Retina (tissue), 1 donor: Measurements from ENCODE around the gene VAMP8.
A peak's percentile ranks its signal among the peaks of the same experiment; 100 is the strongest.
"Not testable (repeated sequence)": the region's sequence is repeated elsewhere in the genome, so short reads cannot be mapped to it uniquely, and the experiment has no call there.

Experiments used
- DNase-seq: peaks from one replicate; pipeline ENCODE4 v3.0.0-alpha.2; 2016

VAMP8 gene

DNA sequence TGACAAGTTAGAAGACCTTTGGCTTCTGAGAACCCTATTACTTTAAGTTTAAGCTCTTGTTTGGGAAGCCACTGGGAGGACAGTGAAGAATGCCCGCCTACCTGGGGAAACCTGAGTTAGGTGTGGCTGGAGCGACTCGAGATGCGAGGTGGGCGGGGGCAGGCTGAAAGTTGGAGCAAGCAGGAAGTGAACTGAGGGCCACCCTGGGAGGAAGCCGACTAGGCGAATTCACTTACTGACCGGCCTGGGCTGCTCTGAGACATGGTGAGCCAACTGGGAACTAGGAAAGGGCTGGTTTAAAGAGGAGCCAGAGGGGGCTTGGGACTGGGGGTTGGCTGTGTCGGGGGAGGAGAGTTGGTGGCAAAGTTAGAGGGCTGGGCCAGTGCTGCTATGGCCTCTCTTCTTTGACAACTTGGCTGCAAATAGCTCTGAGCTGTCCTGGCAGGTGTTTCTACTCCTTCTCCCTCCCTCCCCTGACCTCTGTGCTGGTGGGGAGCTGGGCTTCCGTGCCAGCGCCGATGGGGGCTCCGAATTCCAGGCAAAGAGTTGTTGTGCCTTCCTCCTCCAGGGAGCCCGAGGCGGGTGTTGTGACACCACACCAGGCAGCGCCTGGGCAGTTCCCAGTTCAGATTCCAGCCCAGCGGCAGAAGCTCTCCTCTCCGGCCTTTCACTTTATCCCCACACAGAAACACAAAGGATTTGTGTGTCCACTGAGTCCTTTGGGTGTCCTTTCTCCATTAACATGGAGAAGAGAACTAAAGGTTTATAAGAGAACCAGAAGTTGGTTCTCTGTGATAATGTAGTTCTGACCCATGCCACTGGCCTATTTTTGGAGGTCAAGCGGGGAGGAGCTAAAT is at the start of gene VAMP8:
Gene VAMP8 (plus strand): TSS at position 201 of the 857 bp plus-strand sequence. CDS start 61 bp downstream, at position 262.
- DNase-seq, result peak; percentile 35

DNA sequence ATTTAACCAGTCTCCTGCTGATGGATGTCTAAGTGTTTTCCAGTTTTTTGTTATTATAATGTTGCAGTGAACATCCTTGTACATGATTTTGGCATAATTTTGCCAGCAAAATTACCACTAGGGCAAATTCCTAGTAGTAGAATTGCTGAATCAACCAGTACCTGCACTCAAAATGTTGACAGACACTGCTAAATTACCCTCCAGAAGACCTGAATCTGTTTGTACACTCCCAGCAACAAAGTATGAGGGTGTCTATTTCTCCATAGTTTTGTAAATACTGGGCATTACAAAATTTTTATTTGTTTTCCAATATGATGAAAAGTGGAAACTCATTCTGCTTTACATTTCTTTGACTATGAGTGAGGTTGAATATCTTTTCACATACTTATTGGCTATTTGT is 49.6 kb upstream of the VAMP8 start:
- DNase-seq, result no peak

DNA sequence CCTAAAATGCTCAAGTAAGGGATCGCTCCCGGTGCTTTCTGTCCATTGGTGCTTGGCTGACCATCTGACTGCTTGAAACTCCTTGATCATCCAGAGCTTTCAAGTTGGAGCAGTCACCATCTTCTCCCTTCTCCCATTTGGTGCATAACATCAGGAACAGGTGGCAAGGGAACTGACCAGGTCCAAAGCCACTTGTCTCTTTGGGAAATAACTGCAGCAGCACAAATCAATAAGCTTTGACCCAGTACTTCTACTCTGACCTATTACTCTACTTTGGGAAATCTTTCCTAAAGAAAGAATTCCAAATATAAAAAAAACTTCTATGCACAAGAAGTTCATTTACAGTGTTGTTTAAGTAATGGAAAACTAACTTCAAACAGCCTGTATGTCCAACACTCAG is 49.0 kb upstream of the VAMP8 start:
- DNase-seq, result no peak

DNA sequence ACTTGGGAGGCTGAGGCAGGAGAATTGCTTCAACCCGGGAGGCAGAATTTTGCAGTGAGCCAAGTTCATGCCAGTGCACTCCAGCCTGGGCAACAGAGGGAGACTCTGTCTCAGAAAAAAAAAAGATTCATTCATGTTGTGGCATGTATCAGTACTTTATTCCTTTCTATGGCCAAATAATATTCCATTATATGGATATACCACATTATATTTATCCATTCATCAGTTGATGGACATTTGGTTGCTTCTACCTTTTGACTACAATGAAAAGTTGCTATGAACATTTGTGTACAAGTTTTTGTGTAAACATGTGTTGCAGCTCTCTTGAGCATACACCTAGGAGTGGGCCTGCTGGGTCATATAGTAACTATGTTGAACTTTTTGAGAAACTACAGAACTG is 47.6 kb upstream of the VAMP8 start:
- no peak for DNase-seq

DNA sequence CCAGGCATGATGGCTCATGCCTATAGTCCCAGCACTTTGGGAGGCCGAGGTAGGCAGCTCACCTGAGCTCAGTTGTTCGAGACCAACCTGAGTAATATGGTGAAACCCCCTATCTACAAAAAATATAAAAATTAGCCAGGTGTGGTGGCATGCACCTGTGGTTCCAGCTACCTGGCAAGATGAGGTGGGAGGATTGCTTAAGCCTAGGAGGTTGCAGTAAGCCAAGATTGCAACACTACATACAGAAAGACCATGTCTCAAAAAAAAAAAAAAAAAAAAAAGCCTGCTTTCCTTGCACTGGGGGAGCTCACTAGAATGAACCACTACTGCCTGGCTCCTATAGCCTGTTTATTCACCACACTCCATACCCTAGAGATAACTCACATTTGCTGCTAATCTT is 45.8 kb upstream of the VAMP8 start:
- DNase-seq, result no peak

DNA sequence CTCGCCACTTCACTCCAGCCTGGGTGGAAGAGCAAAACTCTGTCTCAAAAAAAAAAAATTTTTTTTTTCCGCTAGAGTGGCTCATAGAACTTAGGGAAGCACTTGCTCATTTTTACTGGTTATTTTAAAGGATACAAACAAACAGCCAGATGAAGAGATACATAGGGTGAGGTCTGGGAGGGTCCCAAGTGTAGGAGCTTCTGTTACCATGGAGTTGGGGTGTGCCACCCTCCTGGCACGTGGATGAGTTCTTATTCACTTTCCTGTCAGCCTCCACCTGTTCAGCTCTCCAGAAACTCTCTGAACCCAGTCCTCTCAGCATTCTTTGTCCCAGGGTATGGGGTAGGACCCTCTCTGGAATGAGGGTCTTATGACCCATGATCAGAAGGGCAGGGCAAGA is 43.3 kb upstream of the VAMP8 start:
- no peak for DNase-seq

DNA sequence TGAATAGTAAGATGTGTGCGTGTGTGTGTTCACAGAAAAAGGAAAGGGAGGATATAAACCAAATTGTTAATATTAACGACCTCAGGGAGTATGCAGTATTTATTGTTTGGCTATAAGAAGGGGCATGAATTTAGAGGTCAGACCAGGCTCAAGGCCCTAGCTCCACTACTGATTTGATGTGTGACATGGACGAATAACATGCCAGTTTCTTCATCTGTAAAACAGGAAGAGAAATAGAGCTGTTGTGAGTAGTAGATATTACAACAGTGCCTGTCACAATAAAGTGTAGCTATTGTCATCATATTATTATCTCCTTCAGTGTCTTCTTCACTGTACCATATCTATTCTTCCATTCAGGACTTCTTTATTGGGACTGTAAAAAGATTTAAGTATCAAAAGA is 42.5 kb upstream of the VAMP8 start:
- no peak for DNase-seq

DNA sequence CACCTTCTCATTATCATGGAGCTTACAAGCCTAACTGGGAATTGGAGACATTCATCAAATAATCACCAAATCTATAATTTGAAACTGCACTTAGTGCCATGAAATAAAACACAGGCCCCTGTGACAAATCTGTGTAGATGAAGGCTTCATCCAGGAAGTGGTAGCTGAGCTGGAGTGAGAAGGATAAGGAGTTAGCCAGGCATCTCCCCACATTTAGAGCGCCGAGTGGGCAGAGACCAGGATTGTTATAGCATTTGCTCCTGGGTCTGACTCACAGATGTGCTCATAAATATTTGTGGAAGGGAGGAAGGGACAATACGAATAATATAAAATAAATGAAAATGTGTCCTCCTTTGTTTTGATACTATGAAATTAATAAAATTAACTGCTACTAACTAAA is 40.9 kb upstream of the VAMP8 start:
- DNase-seq, result no peak

DNA sequence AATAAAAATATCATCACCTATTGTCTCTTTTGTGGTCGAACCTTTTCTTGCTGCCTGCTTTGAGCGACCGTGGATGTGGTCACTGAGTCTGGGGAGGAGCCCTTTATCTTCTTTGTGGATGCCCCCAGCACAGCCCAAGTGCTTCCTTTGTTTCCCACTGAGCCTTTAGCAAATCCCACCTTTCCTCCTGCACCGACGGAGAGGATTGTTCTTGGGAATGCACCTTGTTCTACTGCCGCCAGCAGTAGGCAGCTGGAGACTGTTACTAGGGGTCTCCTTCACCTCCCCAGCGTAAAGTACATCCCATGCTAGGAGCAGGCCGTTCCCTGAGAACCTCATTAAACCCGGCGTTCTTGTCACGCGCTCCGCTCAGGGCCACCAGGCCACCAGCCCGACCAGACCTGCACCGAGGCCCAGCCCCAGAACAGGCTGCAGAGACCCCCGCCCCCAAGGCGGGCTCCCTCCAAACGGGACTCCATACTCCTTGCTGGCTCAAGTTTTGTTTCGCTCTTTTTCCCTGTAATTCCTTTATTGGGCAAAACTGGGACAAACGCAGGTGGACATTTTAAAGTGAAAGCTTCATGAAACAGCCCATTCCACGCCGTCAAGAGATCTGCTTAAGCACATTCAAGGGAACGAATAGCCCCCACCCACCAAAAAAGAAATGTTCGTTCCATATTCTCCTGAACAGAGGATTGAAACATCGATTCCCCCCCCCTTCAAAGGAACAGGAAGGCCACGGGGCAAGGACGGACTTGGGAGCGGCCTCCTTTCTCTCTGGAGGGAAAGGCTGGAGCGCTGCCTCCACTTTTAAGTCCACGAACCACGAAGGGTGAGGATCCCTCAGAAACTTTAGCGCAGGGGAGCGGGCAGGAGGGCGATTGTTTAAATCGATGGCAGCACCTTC is 39.5 kb upstream of the VAMP8 start:
- DNase-seq, result peak; percentile 87

DNA sequence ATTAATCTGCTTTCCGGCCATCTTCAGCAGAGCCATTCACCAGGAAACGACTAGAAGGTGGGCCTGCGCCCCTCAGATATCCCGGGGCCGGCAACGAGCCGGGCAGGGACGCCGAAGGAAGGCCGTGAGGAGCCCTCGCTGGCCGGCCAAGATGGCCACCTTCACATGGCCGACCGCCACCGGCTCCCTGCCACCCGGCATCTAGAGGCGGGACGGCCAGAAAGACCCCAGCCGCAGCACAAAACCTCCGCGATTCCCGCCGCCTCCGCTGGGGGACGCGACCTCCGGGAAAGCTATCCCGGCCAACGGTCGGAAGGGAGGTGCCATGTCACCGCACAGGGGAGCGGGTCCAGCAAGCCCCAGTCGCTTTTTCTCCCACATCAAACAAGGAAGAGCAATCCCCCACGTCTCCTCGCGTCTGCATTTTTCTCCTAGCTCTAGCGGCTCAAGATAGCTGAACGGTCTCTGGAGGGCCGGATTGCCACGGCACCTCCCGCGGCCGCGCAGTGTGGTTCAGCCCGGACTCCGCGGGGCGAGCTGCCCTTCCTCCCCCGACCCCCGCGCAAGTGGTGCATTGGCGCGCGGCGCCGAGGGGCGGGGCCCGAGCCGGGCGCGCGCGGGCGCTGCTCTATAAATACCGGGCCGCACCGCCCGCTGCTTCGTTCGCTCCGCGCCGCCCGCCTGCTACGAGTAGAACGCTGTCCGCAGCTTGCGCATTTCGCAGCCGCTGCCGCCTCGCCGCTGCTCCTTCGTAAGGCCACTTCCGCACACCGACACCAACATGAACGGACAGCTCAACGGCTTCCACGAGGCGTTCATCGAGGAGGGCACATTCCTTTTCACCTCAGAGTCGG is 38.7 kb upstream of the VAMP8 start, which contains the start of gene MAT2A:
Gene MAT2A (plus strand): TSS at position 662 of the 854 bp plus-strand sequence. CDS start 120 bp downstream, at position 782.
- peak; percentile 100 for DNase-seq

DNA sequence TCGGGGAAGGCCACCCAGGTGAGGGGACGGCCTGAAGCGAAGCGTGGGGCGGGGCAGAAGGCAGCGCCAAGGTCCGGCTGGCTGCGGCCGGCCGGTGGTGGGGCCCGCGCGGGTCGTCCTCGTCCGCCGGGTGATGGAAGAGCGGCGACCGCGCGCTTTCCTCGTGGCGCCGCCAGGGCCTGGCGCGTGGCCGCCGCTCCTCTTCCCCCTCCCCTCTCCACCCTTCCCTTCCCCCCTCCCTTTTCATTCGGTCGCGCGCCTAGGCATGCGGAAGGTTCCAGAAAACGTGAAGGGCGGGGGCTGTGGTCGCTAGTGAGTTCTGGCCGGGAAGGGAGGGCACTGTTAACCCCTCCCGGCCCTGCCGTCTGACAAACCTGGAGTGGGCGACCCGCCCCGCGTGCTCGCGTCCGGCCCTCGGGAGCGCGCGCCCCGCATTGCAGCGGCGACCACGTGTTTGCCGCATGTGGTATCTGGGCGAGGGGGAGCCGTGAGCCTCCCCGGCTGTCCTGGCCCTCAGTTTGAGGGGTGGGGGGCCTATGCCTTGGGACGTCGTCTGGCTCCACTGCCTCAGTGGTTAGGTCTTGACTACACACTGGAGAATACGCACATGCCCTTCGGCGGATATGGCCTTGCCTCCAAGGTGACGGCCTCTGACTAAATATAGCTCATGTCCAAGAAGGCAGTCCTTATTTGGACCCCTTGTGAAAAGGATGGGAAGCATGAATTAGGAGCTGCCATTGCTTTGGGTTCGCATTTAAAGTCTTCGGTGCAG is 37.8 kb upstream of the VAMP8 start:
- peak; percentile 89 for DNase-seq

DNA sequence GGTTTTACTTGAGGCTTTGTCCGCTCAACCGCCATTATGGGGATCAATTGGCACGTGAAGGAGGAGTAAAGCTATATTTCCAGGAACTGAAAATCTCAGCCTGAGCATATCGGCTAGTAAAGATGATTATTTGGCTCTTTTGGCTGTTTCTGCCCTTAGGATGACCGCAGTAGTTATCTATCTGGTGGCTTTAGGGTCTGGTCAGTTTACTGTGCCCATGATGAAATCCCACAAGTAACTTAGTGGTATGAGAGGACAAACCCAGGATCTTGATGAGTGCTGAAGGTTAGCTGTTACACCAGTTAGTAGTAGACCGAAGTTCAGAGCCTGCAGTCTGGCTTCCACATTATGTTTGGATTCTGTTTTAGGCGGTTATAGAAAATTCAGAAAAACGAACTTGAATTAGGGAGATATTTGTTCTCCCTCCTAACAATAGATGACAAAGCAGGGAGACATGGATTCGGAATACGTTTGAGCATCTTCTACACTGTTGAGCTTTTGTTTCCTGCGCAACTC is 37.2 kb upstream of the VAMP8 start:
- no peak for DNase-seq

DNA sequence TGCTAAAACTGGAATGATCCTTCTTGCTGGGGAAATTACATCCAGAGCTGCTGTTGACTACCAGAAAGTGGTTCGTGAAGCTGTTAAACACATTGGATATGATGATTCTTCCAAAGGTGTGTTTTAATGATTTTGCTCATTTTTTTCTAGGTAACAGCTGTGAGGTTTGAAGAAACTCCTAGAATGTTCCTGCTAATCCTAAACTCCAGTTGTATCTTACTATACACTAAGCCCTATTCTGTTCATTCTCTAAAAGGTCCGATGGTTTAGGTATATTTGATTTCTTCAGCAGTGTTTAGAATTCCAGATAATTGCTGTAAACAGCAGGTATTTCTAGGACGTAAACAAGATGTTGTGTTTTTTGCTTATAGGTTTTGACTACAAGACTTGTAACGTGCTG is 36.1 kb upstream of the VAMP8 start:
- no peak for DNase-seq

DNA sequence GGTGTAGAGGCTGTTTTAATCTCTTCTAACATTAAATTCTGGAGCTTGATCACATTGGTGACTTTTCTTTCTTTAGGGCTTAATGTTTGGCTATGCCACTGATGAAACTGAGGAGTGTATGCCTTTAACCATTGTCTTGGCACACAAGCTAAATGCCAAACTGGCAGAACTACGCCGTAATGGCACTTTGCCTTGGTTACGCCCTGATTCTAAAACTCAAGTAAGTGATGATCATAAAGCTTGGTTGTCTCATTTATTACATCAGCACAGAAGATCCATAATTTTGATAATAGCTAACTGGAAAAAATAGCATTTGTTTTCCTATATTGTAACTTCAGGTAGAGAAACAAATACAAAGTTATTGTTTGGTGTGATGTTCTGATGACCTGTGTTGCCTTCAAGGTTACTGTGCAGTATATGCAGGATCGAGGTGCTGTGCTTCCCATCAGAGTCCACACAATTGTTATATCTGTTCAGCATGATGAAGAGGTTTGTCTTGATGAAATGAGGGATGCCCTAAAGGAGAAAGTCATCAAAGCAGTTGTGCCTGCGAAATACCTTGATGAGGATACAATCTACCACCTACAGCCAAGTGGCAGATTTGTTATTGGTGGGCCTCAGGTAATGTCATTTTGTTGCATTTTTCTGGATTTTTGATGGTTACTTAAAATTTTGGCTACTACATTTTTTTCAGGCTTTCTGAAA is 35.5 kb upstream of the VAMP8 start:
- DNase-seq, result no peak

DNA sequence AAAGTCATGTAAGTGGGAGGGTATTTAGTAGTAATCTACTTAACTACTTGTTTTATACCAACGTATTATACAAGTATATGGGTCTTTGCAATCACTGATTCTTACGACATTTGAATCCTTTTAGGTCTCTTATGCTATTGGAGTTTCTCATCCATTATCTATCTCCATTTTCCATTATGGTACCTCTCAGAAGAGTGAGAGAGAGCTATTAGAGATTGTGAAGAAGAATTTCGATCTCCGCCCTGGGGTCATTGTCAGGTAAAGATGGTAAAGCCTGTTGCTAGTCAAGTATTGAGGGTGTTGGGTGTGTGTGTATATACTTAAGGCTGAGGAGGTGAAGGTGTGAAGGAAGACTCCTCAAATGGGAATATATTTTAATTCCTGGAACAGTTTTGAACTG is 34.6 kb upstream of the VAMP8 start:
- no peak for DNase-seq

DNA sequence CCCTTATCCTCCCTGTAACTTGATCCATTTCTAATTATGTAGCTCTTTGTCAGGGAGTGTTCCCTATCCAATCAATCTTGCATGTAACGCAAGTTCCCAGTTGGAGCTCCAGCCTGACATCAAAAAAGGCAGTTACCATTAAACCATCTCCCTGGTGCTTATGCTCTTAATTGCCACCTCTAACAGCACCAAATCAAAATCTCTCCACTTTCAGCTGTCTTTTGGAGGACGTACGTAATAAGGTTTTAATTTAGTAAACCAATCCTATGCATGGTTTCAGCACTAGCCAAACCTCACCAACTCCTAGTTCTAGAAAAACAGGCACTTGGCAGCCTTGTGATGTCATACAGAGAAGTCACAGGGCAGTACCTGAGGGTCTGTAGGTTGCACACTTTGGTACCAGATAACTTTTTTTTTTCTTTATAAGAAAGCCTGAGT is 33.1 kb upstream of the VAMP8 start:
- not testable (repeated sequence) for DNase-seq

DNA sequence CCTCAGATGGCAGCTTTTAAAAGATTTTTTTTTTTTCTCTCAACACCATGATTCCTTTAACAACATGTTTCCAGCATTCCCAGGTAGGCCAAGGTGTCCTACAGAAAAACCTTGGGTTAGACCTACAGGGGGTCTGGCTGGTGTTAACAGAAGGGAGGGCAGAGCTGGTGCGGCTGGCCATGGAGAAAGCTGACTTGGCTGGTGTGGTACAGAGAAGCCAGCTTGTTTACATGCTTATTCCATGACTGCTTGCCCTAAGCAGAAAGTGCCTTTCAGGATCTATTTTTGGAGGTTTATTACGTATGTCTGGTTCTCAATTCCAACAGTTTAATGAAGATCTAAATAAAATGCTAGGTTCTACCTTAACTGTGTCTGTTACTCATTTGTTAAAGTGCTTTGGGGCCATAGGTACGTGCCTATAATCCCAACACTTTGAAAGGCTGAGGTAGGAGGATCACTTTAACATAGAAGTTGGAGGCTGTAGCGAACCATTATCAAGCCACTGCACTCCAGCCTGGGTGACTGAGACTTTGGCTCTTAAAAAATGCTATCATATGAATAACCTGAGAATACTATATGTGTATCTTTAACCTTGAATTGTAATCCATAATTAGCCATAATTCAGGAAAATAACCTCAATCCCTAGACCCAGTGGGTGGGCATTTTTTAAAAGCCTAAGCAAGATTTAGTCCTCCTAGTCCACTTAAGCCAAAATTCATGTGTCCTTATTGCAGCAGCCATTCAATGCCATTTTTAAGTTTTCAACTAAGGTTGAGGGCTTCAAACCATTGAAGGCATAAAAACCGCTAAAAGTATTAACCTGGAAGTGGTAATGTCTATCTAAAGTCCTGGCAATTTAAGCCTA is 32.2 kb upstream of the VAMP8 start:
- DNase-seq, result not testable (repeated sequence)

DNA sequence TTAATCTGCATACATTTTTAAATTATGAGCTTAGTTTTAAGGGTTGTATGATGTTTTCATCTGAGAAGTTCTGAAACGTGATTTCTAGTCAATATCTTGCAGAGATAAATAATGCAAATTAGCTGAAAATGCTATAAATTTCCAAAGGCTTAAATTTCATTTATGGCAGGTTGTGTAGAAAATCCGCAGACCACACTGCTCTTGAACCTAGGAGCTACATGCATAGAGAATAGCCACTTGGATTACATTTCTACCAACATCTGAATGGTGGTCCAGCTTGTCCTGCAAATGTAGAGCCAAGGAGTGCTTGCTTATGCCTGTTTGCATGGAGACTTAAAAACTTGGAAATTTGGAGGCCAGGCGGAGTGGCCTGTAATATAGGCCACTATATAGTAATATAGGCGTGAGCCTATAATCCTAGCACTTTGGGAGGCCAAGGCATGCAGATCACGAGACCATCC is 31.6 kb upstream of the VAMP8 start:
- no peak for DNase-seq

DNA sequence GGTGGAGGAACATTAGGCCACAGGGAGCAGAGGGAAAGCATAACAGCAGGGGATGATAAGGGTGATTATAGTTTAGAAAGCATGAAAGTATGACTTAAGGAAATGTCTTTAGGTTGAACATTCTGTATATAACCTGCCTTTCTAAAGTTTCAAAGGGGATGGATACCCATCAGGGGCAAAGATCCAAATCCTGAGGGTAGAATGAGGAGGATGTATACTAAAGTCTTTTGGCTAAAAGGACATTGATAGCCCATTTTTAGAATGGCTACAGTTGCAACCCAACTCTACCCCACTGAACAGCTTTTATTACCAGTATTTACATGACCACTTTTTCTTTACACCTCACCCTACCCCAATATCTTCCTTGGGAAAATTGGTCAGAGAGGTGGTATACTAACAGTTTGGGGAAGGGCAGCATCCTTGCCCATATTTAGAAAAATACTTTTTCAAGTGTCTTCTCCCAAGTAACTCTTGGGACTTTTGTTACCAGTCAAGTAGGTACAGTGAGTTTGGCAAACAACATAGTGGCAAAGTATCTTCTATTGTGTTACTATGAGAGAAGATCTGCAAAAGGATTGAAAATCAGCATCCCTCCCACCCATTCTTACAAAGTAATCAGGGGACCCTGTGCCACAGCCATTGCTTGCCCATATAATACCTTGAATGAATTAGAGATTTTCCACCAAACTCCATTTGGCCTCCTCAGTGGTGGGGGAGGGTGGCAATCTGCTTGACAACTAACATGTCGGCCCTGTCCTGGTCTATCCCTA is 30.1 kb upstream of the VAMP8 start:
- no peak for DNase-seq
